ENCODE data around the gene ENC1.

DNA sequence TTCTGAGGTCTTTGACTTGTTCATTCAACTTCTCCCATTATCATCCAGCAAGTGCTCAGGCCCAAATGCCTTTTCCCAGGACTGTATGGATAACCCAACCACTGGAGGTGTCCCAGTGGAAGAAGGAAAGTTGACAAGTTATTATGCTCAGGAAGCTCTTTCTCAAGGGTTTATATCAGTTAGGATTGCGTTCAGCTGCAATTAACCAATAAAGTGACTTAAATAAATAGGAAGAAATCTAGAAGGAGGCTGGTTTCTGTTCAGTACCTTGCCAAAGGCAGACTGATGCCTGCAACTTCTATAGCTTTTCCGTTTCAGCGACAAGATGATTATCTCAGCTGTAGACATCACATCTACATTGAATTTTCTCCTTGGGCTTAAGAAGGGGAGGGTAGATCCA is 52.1 kb downstream of the ENC1 start:
- TF ChIP-seq POLR2A (IDR thresholded peaks at IDR 0.05; ENCODE audit: low read length) (no peak), GATA1 (IDR thresholded peaks at IDR 0.05; ENCODE audit: low read depth, low read length) (no peak)
